ENCODE data around the gene TOGARAM2.
A peak's percentile ranks its signal among the peaks of the same experiment; 100 is the strongest.

TOGARAM2 gene

GRCh38 chr2:29000481-29000880, 19.4 kb downstream of the TOGARAM2 start:
- no peak for DNase-seq

DNA sequence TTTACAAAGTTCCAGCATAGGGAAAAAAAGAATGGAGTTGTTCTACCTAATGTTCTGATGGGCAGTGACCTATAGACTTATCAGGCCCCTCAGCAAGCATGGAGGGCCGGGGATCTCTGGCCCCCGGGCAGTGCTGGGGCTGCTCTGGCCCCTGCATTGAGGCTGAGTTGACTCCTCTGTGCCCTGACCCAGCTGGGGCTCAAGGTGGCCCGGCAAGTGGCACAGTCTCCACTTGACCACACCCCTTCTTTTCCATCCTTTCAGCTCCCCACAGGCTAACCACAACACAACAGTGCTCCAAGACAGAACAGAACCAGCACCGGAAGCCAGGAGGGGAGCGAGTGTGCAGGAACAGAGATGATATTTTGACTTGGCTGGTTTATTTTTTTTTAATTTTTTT, 19.9 kb downstream of the TOGARAM2 start:
- no peak for DNase-seq

DNA sequence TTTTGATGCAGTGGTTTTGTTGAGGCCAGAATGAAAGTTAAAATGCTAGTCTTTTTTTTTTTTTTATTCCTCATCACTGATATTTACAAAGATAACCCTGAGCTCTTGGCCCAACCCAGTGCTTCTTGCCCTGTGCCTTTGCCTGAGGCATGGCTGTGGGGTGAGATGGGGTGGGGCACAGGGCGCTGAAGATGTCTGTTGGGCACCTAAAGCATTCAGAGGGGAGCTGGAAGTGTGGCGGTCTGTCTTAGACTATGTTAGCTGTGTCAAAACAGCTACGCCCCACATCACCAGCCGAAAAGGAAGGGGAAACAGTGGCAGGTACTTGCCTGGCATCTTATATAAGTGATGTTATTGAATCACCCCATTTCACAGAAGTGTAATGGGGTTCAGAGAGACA, 20.7 kb downstream of the TOGARAM2 start:
- no peak for DNase-seq

DNA sequence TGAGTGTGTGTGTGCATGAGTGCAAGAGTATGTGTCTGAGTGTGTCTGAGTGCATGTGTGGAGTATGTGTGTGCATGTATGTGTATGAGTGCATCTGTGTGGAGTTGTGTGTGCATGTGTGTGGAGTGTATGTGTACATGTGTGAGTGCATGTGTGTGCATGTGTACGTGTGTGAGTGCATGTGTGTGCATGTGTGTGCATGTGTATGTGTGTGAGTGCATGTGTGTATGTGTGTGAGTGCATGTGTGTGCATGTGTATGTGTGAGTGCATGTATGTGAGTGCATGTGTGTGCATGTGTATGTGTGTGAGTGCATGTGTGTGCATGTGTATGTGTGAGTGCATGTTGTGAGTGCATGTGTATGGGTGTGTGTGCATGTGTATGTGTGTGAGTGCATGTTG, 23.7 kb downstream of the TOGARAM2 start:
- no peak for DNase-seq

DNA sequence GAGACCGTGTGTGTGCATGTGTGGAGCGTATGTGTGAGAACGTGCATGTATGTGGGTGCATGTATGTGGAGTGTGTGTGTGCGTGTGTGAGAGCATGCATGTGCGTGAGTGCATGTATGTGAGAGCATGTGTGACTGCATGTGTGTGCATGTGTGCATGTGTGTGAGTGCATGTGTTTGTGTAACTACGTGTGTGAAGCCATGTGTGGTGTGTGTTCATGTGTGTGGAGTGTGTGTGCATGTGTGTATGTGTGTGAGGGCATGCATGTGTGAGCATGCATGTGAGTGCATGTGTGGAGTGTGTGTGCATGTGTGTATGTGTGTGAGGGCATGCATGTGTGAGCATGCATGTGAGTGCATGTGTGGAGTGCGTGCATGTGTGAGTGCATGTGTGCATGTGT, 24.2 kb downstream of the TOGARAM2 start:
- DNase-seq: no peak

DNA sequence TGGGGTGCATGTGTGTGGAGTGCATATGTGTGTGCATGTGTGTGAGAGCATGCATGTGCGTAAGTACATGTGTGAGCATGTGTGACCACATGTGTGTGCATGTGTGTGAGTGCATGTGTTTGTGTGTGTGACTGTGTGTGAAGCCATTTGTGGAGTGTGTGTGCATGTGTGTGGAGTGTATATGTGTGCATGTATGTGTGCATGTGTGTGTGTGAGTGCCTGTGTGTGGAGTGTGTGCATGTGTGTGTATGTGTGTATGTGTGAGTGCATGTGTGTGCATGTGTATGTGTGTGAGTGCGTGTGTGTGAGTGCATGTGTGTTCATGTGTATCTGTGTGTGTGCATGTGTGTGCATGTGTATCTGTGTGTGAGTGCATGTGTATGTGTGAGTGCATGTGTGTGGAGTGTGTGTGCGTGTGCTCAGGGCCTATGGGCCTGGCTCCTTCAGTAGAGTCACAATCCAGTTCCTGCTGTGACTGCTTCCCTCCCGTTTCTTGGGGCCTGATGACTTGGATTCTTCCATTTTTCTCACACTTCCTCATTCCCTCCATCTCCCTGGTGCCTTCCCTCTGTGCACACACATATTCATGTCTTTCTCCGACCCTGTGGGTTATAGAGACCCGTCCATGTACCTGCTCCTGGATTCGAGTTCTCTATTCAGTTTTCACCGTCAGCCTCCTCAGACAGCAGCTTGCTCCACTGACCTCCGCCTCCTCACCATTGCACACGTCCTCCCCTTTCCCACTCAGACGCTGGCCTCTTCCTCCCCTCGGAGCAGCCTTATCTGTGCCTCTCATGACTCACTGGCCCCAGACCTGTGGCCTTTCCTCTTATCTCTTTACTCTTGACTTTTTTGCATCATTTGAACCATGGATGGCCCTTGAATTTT, 25.2 kb downstream of the TOGARAM2 start:
- DNase-seq: no peak

GRCh38 chr2:29006980-29007301, 25.8 kb downstream of the TOGARAM2 start:
- no peak for DNase-seq

DNA sequence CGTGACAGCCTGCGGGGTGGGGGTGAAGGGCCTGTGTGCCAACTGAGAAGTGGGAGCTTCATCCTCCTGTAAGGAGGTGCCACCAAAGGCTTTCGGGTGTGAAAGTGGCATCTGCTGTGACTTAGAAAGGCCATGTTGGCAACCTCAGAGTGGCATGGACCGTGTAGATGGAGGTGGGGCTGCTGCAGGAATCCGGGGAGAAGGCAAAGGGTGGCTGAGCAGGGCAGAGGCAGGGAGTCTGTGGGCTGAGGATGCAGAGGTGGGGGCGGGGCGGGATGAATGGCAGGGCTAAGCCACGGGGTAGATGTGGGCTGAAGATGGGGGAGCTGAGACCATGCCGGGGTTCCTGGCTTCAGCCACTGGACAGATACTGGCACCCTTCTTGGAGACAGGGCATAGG, 28.2 kb downstream of the TOGARAM2 start:
- DNase-seq: no peak

DNA sequence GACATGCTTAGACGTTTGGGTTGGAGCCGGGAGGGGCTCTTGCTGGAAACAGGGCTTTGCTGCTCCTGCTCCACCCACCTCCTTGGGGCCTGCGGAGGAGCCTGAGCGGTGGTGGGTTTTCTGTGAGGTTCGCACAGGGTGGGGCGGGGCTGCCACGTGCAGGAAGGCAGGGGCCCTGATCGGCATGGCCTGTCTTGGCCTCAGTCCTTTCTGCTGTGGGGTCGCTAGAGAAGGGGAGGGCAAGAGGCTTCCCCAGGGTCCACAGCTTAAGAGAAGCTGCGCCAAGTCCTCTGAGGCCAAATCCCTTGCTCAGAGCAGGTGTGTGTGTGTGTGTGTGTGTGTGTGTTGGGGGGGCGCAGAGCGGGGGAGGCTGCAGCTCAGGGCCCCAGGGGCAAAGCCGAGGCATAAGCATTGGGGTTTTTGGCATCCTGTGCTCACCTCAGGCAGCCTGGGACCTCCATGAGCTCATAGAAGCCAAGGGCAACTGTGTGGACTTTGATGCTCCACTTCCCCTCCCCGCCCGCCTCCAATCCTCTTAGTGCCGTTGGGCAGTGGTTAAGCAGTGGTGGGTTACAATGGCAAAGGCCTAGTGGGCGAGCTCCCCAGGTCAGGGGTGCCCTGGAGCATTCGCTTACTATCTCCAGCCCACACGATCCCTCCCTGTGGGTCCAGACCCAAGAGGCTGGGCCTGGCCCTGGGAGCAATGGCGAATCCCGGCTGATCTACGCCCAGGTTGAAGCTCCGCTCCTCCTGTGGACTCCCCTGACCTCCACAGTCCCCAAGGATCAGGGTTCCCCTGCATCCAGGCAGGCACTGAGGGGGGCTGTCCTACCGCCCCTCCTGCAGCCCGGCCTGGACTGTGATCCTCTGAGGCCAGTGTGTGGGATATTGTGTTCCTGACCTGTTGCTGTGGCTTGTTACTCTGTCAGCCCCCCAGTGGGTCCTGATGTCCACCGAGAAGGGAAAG, 28.9 kb downstream of the TOGARAM2 start:
- DNase-seq: no peak

- peak; percentile 47 for DNase-seq
Observed at GRCh38 chr2:29010946-29011345, 29.8 kb downstream of the TOGARAM2 start.

DNA sequence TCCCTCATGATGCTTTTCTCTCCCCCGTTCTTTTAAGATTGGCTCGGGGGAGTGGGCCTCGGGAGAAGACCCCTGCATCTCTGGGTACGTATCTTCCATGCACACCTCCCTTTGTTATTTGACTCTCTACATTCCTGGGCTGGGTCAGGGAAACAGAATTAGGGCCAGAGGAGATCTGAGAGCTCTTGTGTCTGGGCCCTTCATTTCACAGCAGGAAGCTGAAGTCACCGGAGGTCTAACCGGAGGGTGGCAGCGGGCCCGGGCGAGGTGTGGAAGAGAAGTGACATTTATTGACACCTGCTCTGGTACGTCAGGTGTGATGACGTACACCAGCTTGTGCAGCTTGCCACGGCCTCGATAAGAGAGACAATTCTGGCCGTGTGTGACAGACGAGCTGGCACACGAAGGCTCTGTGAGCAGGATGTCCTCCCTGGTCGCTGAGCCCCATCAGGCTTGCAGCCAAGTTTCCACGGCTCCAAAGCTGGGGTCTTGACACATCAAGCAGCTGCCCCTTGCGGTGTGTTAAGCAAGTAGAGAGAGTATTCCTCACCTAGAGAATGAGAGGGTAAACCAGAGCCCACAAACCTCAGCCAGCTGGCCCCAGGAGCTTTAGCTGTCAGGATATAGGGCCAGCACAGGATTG, 30.4 kb downstream of the TOGARAM2 start:
- peak; percentile 68 for DNase-seq

GRCh38 chr2:29012211-29012681, 31.1 kb downstream of the TOGARAM2 start:
- no peak for DNase-seq

DNA sequence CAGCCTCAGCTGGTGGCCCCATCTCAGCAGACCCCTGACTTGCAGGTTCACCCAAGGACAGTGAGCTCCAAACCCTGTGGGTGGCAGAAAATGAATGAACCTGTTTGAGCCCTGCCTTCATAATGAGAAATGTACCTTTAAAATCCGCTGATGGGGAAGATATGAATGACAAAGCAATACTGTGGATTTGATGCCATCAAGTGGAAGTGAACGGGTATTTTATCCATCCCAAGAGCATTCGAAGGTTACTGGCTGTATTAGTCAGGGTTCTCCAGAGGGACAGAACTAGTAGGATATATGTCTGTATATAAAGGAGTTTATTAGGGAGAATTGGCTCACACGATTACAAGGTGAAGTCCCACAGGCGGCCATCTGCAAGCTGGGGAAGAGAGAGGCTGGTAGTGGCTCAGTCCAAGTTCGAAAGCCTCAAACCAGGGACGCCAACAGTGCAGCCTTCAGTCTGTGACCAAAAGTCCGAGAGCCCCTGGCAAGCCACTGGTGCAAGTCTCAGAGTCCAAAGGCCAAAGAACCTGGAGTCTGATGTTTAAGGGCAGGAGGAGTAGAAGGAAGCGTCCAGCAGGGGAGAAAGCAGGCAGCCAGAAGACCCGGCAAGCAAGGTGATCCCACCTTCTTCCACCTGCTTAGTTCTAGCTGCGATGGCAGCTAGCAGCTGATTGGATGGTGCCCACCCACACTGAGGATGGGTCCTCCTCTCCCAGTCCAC, 32.1 kb downstream of the TOGARAM2 start:
- DNase-seq: no peak

GRCh38 chr2:29014331-29014730, 33.2 kb downstream of the TOGARAM2 start:
- DNase-seq: no peak

GRCh38 chr2:29014811-29015421, 33.8 kb downstream of the TOGARAM2 start:
- no peak for DNase-seq

- no peak for DNase-seq
Observed at GRCh38 chr2:29015701-29016470, 34.8 kb downstream of the TOGARAM2 start.

- DNase-seq: no peak
Observed at GRCh38 chr2:29016504-29016903, 35.4 kb downstream of the TOGARAM2 start.

- DNase-seq: no peak
Observed at GRCh38 chr2:29017716-29018435, 36.8 kb downstream of the TOGARAM2 start.

- no peak for DNase-seq
Observed at GRCh38 chr2:29021886-29022285, 40.8 kb downstream of the TOGARAM2 start.

- DNase-seq: no peak
Observed at GRCh38 chr2:29022679-29023078, 41.6 kb downstream of the TOGARAM2 start.

DNA sequence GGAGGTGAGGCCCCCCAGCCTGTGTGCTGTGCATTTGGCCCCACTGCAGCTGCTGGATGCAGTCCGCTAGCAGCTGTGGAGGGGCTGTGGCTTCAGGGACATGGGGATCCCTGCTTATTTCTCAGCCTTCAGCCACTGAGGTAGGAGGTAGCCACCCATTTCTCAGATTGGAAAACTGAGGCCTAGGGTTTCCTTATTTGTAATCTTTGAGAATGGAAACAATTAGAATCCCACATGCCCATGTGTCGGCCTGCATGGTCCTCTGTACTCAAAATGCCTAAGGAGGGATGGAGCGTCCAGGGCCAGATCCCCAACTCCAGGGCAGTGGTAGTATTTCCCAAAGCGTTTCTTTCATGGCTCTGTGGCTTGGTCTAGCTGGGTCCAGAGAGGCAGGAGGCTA, 42.1 kb downstream of the TOGARAM2 start:
- no peak for DNase-seq

All from eye (tissue), 1 donor.